SK-N-SH (cell line): Measurements from ENCODE around the gene SAMD14. TPM values are rescaled to one million over a fixed set of nuclear protein-coding genes. Genes with fewer than 3 reads are reported as not detected.

ENCODE experiments used
- CTCF ChIA-PET: fragments of 300-600, 350-600 bp; formaldehyde crosslinking; extraction: SDS; loops from one replicate; lab custom pipeline; 2021; lab: Yijun Ruan, JAX
- POLR2A ChIA-PET: fragments of 350-600 bp; sonication (Branson Sonifier 250); formaldehyde crosslinking; extraction: SDS; loops from one replicate; lab custom pipeline; 2020; ENCODE audit warnings: antibody characterized with exemption, inconsistent platforms; lab: Yijun Ruan, JAX
- DNase-seq: peaks from one replicate; pipeline ENCODE4 v3.0.0; 2012
- H2AFZ ChIP-seq: fragments of 200-600 bp; sonication (generic); 2 replicates; pipeline ENCODE4 v1.8.1; 2016; ENCODE audit warnings: antibody characterized with exemption, mild to moderate bottlenecking, low read depth
- H3F3A ChIP-seq: fragments of 200-600 bp; sonication (generic); replicated peaks from 2 replicates; pipeline ENCODE3; 2016; ENCODE audit warnings: antibody characterized with exemption, mild to moderate bottlenecking; ENCODE audit not compliant: insufficient read depth
- H3K27ac ChIP-seq, 2 experiments: fragments of 200-500 bp in 1 of 2; fragments of 200-600 bp in 1 of 2; sonication (Bioruptor generic) in 1 of 2; sonication (generic), shearing (Covaris generic) in 1 of 2; 2 replicates each; pipeline versions ENCODE4 v1.5.1 to v1.6.1; 2014 to 2016; ENCODE audit warnings: low read depth in 2 of 2, inconsistent platforms in 1 of 2, low read length in 1 of 2, mild to moderate bottlenecking in 1 of 2, mixed read lengths in 1 of 2
- H3K27me3 ChIP-seq: fragments of 200-600 bp; sonication (generic), shearing (Covaris generic); 2 replicates; pipeline ENCODE4 v1.6.1; 2016; ENCODE audit warnings: mixed run types; ENCODE audit not compliant: insufficient read depth
- H3K36me3 ChIP-seq, 2 experiments: fragments of 200-500 bp in 1 of 2; fragments of 200-600 bp in 1 of 2; sonication (Bioruptor generic) in 1 of 2; sonication (generic) in 1 of 2; replicated peaks in 1 of 2; 2 replicates each; pipeline versions ENCODE3 to v1.5.1; 2014 to 2016; ENCODE audit warnings: low read length in 1 of 2, mild to moderate bottlenecking in 1 of 2; ENCODE audit not compliant: insufficient read depth in 2 of 2, control insufficient read depth in 1 of 2
- H3K4me1 ChIP-seq, 2 experiments: fragments of 200-500 bp in 1 of 2; fragments of 200-600 bp in 1 of 2; sonication (Bioruptor generic) in 1 of 2; sonication (generic), shearing (Covaris generic) in 1 of 2; 2 replicates each; pipeline versions ENCODE4 v1.5.1 to v1.6.1; 2014 to 2016; ENCODE audit warnings: low read depth in 1 of 2, low read length in 1 of 2, mixed run types in 1 of 2; ENCODE audit not compliant: insufficient read depth in 2 of 2, control insufficient read depth in 1 of 2
- H3K4me2 ChIP-seq: fragments of 200-600 bp; sonication (generic), shearing (Covaris generic); 2 replicates; pipeline ENCODE4 v1.6.1; 2017; ENCODE audit warnings: mixed run types
- H3K4me3 ChIP-seq, 2 experiments: fragments of 200-500 bp in 1 of 2; fragments of 200-600 bp in 1 of 2; sonication (Bioruptor generic) in 1 of 2; sonication (generic), shearing (Covaris generic) in 1 of 2; 2 replicates each; pipeline versions ENCODE4 v1.5.1 to v1.8.1; 2014 to 2016; ENCODE audit warnings: low read depth in 2 of 2, inconsistent platforms in 1 of 2, low read length in 1 of 2, mild to moderate bottlenecking in 1 of 2, mixed read lengths in 1 of 2, moderate library complexity in 1 of 2
- H3K79me2 ChIP-seq: fragments of 200-600 bp; sonication (generic); 2 replicates; pipeline ENCODE4 v1.8.1; 2017; ENCODE audit warnings: mild to moderate bottlenecking; ENCODE audit not compliant: insufficient read depth
- H3K9ac ChIP-seq: fragments of 200-600 bp; sonication (generic); 2 replicates; pipeline ENCODE4 v1.6.1; 2017; ENCODE audit warnings: mixed run types
- H3K9me2 ChIP-seq: fragments of 200-600 bp; sonication (generic); 2 replicates; pipeline ENCODE4 v1.6.1; 2017; ENCODE audit warnings: mixed run types
- H3K9me3 ChIP-seq: fragments of 200-600 bp; sonication (generic); 2 replicates; pipeline ENCODE4 v1.6.1; 2017; ENCODE audit warnings: mixed run types, mild to moderate bottlenecking, moderate library complexity
- H4K20me1 ChIP-seq: fragments of 200-600 bp; sonication (generic); 2 replicates; pipeline ENCODE4 v1.6.1; 2017; ENCODE audit warnings: mild to moderate bottlenecking, mixed run types; ENCODE audit not compliant: insufficient read depth
- CHD2 ChIP-seq: fragments of 150-350 bp; IDR thresholded peaks from 2 replicates; pipeline ENCODE4 v1.6.1; 2018; ENCODE audit warnings: low read length; ENCODE audit not compliant: partially characterized antibody
- ELF1 ChIP-seq: IDR thresholded peaks from 2 replicates; pipeline ENCODE4 v1.4.0; 2012
- EP300 ChIP-seq, 2 experiments: IDR thresholded peaks; 2 replicates each; pipeline versions ENCODE4 v1.4.0 to v1.6.1; 2012; ENCODE audit warnings: borderline replicate concordance in 1 of 2, low read depth in 1 of 2, low read length in 1 of 2
- FOSL2 ChIP-seq: IDR thresholded peaks from 2 replicates; pipeline ENCODE4 v1.4.0; 2012; ENCODE audit warnings: low read depth, mild to moderate bottlenecking, moderate library complexity, borderline replicate concordance
- FOXJ3 ChIP-seq: sonication (generic); formaldehyde crosslinking; IDR thresholded peaks from 2 replicates; pipeline ENCODE4 v1.5.1; 2020; ENCODE audit warnings: mild to moderate bottlenecking, missing genetic modification reagents
- FOXM1 ChIP-seq: IDR thresholded peaks from 2 replicates; pipeline ENCODE4 v1.4.0; 2012; ENCODE audit warnings: low read depth, mild to moderate bottlenecking
- GABPA ChIP-seq: IDR thresholded peaks from 2 replicates; pipeline ENCODE4 v1.4.0; 2012; ENCODE audit warnings: low read depth, mild to moderate bottlenecking
- IRF3 ChIP-seq: fragments of 150-350 bp; IDR thresholded peaks from 2 replicates; pipeline ENCODE4 v1.6.1; 2016; ENCODE audit warnings: mild to moderate bottlenecking, low read depth, low read length
- JUND ChIP-seq: IDR thresholded peaks from 2 replicates; pipeline ENCODE4 v1.4.0; 2012
- MEF2A ChIP-seq: IDR thresholded peaks from 2 replicates; pipeline ENCODE4 v1.4.0; 2012; ENCODE audit warnings: low read depth, borderline replicate concordance
- MXI1 ChIP-seq: IDR thresholded peaks from 2 replicates; pipeline ENCODE4 v1.6.1; 2012; ENCODE audit warnings: mild to moderate bottlenecking, low read depth, low read length, improper control_type of control experiment
- NFIC ChIP-seq: IDR thresholded peaks from 2 replicates; pipeline ENCODE4 v1.4.0; 2012; ENCODE audit warnings: borderline replicate concordance
- RAD21 ChIP-seq: IDR thresholded peaks from 2 replicates; pipeline ENCODE4 v1.6.1; 2012; ENCODE audit warnings: mild to moderate bottlenecking, low read length
- RCOR1 ChIP-seq: fragments of 150-350 bp; IDR thresholded peaks from 2 replicates; pipeline ENCODE4 v1.6.1; 2017; ENCODE audit warnings: antibody characterized with exemption, low read length
- SIN3A ChIP-seq: IDR thresholded peaks from 2 replicates; pipeline ENCODE4 v1.6.1; 2012; ENCODE audit warnings: low read depth, mild to moderate bottlenecking, low read length, moderate library complexity, borderline replicate concordance
- SMC3 ChIP-seq: IDR thresholded peaks from 2 replicates; pipeline ENCODE4 v1.6.1; 2012; ENCODE audit warnings: low read depth, low read length, improper control_type of control experiment
- TCF12 ChIP-seq: IDR thresholded peaks from 2 replicates; pipeline ENCODE4 v1.4.0; 2012
- TEAD4 ChIP-seq: IDR thresholded peaks from 2 replicates; pipeline ENCODE4 v1.4.0; 2012; ENCODE audit warnings: mild to moderate bottlenecking, borderline replicate concordance; ENCODE audit not compliant: insufficient read depth
- USF2 ChIP-seq: fragments of 150-350 bp; IDR thresholded peaks from 2 replicates; pipeline ENCODE4 v1.6.1; 2017; ENCODE audit warnings: antibody characterized with exemption, low read length, low read depth, borderline replicate concordance
- WGBS: methylation state at CpG from one replicate; pipeline ENCODE4 v1.1.6; 2017; ENCODE audit warnings: low lambda C conversion rate; 5-methylcytosine and 5-hydroxymethylcytosine counted together
- polyA plus RNA-seq, 3 experiments: library from polyadenylated mRNA; depleted of rRNA; stranded (reverse); fragments of >200 nt; gene quantifications; 2 replicates each; pipeline ENCODE4 v1.2.3, GENCODE V29; 2012
- TF ChIP-seq, protein P1 (sequence below): fragments of 200-600 bp; sonication (generic); IDR thresholded peaks from 2 replicates; pipeline ENCODE4 v1.6.1; 2017; ENCODE audit warnings: antibody characterized with exemption, mild to moderate bottlenecking, moderate library complexity
- TF ChIP-seq, protein P2 (sequence below): IDR thresholded peaks from 2 replicates; pipeline ENCODE4; 2012
- TF ChIP-seq, protein P3 (sequence below): IDR thresholded peaks from 2 replicates; pipeline ENCODE4 v1.4.0; 2012; ENCODE audit warnings: low read depth
- TF ChIP-seq, protein P4 (sequence below): IDR thresholded peaks from 2 replicates; pipeline ENCODE4 v1.6.1; 2012; ENCODE audit warnings: mild to moderate bottlenecking, low read depth, low read length, moderate library complexity

Gene SAMD14
- polyA plus RNA-seq, 1 of the 3 experiments (the other 2 are of a cell fraction) = 3.4 TPM

DNA sequence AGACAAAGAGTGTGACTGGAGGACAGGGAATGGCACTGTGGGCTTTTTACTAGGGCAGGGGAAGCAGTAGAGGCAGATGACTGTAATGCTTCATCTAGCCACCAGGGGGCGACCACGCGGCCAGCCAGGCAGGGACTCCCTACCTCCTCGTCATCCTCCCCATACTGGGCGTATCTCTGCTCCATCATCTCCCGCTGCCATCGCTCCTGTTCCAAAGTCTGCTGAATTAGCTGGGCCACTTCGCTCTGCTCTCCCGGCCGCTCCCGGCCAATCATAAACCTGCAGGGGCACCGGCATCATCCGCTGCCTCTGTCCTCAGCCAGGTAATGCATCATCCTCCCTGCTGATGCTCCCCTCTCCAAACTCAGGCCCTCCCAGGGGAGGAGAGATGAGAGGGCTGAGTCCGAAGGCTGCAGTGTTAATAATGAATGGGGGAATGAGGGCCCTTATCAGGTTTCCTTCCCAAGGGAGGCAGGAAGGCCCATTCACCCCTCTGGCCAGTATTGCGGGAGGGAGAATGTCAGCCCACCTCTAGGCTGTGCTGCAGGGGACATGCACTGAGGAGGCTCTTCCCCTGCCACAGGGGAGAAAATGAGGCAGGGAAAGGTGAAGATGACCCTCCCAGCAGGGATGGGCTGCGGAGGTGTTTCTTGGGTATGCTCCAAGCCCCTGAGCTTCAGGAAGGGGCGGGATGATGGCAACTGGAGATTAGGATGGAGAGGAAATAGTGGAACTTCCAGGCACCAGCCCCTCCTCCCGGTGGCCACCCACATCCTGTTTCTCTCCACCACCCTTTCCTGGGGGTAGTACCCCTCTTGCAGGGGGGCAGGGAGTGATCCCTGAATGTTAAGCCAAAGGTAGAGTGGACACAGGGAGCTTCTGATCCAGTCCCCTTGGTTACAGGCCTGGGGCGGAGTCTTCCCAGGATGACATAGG, 10.3 kb upstream of the SAMD14 start:
- H4K20me1 ChIP-seq = peaks cover 44% of the 10 kb centered on the region
- no peaks in the 10 kb centered on the region for H3K9me2 ChIP-seq
- ChIA-PET CTCF (interaction anchor here (0.6 to 9.3 kb wide), 38 partner anchors 9 to 257 kb away, joined by 3 to 169 read pairs (median 4); partner anchors contain the start of genes COL1A1, LRRC59, PPP1R9B and SAMD14), POLR2A (interaction anchor here (1.0 to 1.9 kb wide), 3 partner anchors 10 to 22 kb away, joined by 3 to 6 read pairs (median 5); partner anchors contain the start of gene SAMD14)
- peaks cover 20% of the 10 kb centered on the region for H3F3A ChIP-seq
- peaks cover 0 to 7% of the 10 kb centered on the region in 2 experiments; a peak in 1 of 4 replicates for H3K4me1 ChIP-seq
- H3K27ac ChIP-seq = peak overlapping the region in 1 of 2 experiments; percentile 40; a peak in 2 of 4 replicates
- DNase-seq = peak; percentile 98
- no peak overlapping the region for H3K4me2 ChIP-seq
- H3K9me3 ChIP-seq = no peaks in the 10 kb centered on the region
- peaks cover 32% of the 10 kb centered on the region for H3K79me2 ChIP-seq
- WGBS = 46% methylated on average over 19 of the region's 19 CpGs
- no peaks in the 10 kb centered on the region for H3K27me3 ChIP-seq
- H2AFZ ChIP-seq = no peak overlapping the region
- no peak overlapping the region; a peak in 1 of 4 replicates for H3K4me3 ChIP-seq
- no peak overlapping the region for H3K9ac ChIP-seq
- peaks cover 50 to 91% of the 10 kb centered on the region in 2 experiments for H3K36me3 ChIP-seq
- TF ChIP-seq FOXJ3 (no peak), MEF2A (no peak), USF2 (no peak), JUND (no peak), NFIC (no peak), EP300 (IDR thresholded peaks at IDR 0.05; ENCODE audit: borderline replicate concordance in 1 of 2, low read depth in 1 of 2, low read length in 1 of 2) (peak in 1 of 2 experiments; percentile 27; a peak in 1 of 4 replicates), CHD2 (peak; percentile 28), SMC3 (peak; percentile 95), GABPA (no peak), SIN3A (peak; percentile 48; the same call in 1 of the 2 replicates), TEAD4 (no peak), MXI1 (0 out of 2 replicates have a peak, but pooled peaks have one; percentile 9), RCOR1 (peak; percentile 50), TCF12 (no peak), FOSL2 (no peak), FOXM1 (no peak), RAD21 (peak; percentile 82), IRF3 (no peak), ELF1 (no peak)
- TF ChIP-seq, protein P1, sequence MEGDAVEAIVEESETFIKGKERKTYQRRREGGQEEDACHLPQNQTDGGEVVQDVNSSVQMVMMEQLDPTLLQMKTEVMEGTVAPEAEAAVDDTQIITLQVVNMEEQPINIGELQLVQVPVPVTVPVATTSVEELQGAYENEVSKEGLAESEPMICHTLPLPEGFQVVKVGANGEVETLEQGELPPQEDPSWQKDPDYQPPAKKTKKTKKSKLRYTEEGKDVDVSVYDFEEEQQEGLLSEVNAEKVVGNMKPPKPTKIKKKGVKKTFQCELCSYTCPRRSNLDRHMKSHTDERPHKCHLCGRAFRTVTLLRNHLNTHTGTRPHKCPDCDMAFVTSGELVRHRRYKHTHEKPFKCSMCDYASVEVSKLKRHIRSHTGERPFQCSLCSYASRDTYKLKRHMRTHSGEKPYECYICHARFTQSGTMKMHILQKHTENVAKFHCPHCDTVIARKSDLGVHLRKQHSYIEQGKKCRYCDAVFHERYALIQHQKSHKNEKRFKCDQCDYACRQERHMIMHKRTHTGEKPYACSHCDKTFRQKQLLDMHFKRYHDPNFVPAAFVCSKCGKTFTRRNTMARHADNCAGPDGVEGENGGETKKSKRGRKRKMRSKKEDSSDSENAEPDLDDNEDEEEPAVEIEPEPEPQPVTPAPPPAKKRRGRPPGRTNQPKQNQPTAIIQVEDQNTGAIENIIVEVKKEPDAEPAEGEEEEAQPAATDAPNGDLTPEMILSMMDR = peak; percentile 96
- TF ChIP-seq, protein P2, sequence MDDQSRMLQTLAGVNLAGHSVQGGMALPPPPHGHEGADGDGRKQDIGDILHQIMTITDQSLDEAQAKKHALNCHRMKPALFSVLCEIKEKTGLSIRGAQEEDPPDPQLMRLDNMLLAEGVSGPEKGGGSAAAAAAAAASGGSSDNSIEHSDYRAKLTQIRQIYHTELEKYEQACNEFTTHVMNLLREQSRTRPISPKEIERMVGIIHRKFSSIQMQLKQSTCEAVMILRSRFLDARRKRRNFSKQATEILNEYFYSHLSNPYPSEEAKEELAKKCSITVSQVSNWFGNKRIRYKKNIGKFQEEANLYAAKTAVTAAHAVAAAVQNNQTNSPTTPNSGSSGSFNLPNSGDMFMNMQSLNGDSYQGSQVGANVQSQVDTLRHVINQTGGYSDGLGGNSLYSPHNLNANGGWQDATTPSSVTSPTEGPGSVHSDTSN = no peak
- TF ChIP-seq, protein P3, sequence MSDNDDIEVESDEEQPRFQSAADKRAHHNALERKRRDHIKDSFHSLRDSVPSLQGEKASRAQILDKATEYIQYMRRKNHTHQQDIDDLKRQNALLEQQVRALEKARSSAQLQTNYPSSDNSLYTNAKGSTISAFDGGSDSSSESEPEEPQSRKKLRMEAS = no peak
- TF ChIP-seq, protein P4, sequence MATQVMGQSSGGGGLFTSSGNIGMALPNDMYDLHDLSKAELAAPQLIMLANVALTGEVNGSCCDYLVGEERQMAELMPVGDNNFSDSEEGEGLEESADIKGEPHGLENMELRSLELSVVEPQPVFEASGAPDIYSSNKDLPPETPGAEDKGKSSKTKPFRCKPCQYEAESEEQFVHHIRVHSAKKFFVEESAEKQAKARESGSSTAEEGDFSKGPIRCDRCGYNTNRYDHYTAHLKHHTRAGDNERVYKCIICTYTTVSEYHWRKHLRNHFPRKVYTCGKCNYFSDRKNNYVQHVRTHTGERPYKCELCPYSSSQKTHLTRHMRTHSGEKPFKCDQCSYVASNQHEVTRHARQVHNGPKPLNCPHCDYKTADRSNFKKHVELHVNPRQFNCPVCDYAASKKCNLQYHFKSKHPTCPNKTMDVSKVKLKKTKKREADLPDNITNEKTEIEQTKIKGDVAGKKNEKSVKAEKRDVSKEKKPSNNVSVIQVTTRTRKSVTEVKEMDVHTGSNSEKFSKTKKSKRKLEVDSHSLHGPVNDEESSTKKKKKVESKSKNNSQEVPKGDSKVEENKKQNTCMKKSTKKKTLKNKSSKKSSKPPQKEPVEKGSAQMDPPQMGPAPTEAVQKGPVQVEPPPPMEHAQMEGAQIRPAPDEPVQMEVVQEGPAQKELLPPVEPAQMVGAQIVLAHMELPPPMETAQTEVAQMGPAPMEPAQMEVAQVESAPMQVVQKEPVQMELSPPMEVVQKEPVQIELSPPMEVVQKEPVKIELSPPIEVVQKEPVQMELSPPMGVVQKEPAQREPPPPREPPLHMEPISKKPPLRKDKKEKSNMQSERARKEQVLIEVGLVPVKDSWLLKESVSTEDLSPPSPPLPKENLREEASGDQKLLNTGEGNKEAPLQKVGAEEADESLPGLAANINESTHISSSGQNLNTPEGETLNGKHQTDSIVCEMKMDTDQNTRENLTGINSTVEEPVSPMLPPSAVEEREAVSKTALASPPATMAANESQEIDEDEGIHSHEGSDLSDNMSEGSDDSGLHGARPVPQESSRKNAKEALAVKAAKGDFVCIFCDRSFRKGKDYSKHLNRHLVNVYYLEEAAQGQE = no peak
